ENCODE results near the gene IMPG1.

GRCh38 chr6:75874224-75874623 lies 198.2 kb downstream of the IMPG1 start:
- TF ChIP-seq, protein P1, sequence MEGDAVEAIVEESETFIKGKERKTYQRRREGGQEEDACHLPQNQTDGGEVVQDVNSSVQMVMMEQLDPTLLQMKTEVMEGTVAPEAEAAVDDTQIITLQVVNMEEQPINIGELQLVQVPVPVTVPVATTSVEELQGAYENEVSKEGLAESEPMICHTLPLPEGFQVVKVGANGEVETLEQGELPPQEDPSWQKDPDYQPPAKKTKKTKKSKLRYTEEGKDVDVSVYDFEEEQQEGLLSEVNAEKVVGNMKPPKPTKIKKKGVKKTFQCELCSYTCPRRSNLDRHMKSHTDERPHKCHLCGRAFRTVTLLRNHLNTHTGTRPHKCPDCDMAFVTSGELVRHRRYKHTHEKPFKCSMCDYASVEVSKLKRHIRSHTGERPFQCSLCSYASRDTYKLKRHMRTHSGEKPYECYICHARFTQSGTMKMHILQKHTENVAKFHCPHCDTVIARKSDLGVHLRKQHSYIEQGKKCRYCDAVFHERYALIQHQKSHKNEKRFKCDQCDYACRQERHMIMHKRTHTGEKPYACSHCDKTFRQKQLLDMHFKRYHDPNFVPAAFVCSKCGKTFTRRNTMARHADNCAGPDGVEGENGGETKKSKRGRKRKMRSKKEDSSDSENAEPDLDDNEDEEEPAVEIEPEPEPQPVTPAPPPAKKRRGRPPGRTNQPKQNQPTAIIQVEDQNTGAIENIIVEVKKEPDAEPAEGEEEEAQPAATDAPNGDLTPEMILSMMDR (conservative IDR thresholded peaks at IDR 0.05) = no peak
- TF ChIP-seq ZFX (IDR thresholded peaks at IDR 0.05) = no peak
